NCI-H345 treated with DMSO at 0.1 percent for 48 hours (cell line): ENCODE measurements around the gene COL20A1.
"Not testable (repeated sequence)": the region's sequence is repeated elsewhere in the genome, so short reads cannot be mapped to it uniquely, and the experiment has no call there.

Source experiments
- DNase-seq: peaks from one replicate; lab custom pipeline; 2025; ENCODE audit not compliant: unreplicated experiment; lab: John Stamatoyannopoulos, UW

The COL20A1 gene

DNA sequence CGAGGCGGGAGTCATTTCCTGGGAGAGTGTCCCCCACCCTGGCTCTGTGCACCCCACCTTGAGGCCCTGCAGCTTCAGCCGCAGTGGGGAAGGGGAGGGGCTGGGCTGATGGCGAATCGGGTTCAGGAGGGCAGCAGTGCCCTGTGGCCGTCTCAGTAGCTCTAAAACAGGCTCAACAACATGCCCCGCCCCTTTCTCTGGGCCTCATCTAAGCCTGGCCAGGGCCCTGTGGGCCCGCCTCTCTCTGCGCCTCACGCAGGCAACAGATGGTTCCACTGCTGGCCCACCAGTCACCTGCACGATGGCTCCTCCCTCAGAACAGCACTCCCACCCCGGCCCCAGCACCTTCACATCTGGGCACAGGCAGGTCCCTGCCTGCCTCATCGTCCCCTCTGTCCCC is 38.0 kb downstream of the COL20A1 start:
- DNase-seq, result no peak

DNA sequence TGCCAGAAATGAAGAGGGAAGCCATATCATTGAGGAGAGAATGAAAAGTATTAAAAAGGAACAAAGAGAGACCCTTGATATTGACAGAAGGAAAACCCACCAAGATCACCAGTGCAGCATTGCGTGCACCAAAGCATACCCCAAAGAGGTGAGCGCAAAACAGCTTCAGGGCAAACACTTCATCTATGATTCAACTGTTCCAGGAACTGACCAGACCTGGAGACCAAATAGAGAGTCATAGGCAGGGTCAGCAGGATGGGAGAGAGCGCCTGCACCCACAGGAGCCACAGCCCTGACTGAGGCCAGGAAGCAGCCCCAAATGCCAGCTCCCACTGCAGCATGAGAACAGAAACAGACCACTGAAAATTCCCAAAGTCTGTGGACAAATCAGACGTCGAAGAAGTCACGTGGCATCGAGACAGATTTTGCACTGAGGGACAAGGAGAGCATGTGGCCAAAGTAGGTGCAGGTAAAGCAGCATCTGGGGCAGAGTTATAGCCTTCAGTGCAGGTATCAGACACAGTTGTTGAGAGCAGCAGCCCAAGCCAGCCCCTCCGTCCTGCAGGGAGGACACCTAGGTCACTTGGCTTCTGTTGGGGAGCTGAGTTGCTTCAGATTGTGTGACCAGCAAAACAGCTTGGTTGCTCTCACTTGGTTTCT is 38.9 kb downstream of the COL20A1 start:
- DNase-seq, result no peak

DNA sequence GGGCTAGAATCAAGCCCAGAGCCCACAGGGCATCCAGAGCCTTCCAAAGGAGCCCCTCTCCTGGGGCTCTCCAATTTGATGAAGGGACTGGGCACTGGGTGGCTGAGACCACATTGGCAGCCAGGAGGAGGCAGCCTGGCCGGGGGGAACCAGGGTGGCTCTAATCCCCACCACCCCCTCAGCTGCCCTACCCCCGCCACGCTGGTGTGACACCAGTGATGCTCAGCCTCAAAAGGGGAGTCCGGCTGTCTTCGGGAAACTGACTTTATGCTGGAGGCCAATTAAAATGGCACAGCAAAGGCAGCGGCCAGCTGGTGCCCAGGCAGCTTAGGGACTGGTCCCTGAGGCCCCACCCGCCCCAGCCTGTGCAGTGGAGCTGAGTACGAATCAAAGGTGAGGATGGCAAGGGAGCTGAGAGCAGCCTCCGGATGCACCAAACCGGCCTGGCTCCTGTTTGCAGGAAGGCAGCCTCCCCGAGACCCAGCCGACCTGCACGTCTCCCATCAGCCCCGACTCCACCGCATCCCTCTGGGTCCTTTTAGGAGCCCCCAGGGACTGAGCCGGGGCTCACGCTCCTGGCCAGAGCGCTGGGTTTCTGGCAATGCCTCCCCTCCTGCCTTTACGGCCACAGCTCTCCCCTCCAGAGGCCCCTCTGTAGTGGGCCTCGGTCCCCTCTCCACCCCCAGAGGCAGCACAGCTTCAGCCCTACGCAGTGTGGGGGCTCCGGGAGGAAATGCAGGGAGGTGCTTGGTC is 39.7 kb downstream of the COL20A1 start:
- DNase-seq, result no peak

DNA sequence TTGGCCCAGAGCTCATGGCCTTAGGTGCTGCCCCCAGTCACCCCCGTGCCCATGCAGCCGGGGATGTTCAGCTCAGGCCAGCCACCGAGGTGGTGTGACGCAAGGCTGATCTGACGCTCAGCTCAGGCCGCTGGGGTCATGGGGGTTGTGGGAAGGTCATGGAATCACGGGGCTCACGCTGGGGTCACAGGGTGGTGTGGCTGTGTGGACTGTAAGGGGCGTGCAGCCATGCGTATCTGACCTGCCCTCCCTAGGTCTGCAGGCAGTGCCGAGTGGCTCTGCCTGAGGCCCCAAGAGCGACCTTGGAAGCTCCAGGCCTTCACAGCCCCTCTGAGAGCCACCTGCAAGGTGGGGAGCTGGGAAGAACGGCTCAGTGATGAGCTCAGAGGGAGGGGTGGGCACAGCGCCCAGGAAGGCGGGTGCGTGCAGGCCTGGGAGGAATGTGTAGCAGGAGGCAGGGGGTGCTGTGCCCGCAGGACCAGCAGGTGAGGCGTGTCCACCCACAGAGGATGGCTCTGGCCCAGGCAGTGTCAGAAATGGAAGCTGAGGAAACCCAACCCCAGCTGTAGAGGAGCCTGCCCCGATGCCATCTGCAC is 40.4 kb downstream of the COL20A1 start:
- no peak for DNase-seq

DNA sequence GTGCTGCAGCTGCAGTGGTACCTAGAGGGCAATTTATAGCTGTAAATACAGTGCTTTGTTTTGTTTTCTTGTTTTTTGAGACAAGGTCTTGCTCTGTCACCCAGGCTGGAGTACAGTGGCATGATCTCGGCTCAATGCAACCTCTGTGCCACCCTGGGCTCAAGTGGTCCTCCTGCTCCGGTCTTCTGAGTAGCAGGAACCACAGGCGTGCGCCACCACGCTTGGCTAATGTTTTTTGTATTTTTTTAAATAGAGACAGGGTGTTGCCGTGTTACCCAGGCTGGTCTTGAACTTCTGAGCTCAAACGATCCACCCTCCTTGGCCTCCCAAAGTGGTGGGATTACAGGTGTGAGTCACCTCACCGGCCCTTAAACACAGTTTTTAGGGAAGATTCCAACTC is 41.4 kb downstream of the COL20A1 start:
- DNase-seq, result no peak

DNA sequence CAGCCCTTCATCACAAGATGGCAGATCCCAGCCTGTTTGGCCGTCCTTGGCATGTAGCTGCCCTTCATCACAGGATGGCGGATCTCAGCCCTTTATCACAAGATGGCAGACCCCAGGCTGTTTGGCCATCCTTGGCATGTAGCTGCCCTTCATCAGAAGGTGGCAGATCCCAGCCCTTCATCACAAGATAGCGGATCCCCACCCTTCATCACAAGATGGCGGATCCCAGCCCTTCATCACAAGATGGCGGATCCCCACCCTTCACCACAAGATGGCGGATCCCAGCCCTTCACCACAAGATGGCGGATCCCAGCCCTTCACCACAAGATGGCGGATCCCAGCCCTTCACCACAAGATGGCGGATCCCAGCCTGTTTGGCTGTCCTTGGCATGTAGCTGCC is 42.1 kb downstream of the COL20A1 start:
- DNase-seq, result not testable (repeated sequence)

DNA sequence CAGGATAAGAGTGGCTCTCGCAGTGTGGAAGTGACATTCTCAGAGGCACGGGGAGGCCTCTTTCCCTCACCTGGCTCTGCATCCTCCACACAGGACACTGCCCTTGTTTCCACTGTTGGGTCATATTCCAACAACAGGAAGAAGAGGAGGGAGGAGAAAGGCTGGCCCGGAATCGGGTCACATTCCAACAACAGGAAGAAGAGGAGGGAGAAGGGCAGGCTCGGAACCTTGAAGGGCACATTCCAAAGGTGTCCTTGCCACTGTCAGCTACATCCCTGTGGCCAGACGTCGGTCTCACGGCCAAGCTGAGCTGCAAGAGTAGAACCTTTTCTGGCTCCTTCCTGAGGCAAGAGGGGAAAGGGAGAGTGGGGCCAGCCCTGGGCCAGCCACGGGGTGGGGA is 42.7 kb downstream of the COL20A1 start:
- DNase-seq, result no peak

DNA sequence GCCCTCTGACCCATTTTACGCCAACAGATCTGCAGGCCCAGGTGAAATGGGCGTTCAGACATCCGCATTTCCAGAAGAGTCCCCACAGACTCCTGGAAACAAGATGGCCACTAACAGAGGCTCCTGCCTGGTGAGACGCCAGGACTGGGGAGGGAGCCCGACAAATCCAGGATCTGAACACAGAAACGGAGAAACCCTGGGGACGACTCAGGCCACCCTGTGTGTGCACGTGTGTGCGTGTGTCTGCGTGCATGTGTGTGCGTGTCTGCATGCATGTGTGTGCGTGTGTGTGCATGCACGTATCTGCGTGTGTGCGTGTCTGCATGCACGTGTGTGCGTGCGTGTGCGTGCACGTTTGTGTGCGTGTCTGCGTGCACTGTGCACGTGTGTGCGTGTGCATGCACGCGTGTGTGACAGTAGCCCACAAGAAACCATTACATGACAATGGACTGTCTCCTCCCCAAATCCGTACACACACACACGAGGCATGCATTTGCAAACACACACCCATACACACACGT is 43.3 kb downstream of the COL20A1 start:
- no peak for DNase-seq

DNA sequence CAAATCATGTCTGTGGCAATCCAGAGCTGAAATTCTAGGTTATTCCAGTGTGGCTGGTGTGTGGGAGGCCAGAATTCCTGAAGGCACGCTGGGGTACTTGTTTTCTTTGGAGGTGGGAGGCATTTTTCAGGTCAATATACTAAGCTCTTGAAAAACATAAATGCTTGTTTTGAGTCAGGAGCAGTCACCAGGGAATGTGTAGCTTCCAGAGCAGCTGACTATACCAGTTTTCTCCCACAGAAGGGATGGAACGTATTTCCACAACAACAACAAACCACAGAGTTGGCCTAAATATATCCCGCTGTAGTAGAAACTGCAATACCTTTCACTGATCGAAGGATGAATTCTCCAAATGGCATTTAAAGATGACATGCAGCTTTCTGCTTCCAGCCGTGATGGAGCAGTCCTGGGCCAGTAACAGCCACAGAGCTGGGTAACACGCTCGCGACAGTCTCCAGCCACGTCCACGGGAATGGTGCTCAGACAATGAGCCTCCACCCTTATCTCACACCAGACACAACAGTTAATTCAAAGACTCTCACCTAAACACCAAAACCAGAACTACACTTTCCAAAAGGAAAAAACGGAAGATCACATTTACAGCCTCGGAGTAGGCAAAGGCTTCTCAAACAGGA is 44.9 kb downstream of the COL20A1 start:
- DNase-seq, result no peak

DNA sequence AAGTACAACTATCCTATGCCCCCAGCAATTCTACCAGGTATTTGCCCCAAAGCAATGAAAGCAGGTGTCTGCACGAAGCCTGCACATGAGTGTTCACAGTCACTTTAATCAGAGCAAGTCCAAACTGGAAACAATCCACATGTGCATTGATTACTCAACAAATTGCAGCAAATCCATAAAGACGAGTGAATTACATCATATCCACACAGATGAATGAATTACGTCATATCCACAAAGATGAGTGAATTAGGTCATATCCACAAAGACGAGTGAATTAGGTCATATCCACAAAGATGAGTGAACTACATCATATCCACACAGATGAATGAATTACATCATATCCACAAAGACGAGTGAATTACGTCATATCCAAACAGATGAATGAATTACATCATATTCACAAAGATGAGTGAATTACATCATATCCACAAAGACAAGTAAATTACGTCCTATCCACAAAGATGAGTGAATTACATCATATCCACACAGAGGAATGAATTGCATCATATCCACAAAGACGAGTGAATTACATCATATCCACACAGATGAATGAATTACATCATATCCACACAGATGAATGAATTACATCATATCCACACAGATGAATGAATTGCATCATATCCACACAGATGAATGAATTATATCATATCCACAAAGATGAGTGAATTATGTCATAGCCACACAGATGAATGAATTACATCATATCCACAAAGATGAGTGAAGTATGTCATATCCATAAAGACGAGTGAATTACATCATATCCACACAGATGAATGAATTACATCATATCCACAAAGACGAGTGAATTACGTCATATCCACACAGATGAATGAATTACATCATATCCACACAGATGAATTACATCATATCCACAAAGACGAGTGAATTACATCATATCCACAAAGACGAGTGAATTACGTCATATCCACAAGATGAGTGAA is 46.4 kb downstream of the COL20A1 start:
- DNase-seq, result not testable (repeated sequence)

DNA sequence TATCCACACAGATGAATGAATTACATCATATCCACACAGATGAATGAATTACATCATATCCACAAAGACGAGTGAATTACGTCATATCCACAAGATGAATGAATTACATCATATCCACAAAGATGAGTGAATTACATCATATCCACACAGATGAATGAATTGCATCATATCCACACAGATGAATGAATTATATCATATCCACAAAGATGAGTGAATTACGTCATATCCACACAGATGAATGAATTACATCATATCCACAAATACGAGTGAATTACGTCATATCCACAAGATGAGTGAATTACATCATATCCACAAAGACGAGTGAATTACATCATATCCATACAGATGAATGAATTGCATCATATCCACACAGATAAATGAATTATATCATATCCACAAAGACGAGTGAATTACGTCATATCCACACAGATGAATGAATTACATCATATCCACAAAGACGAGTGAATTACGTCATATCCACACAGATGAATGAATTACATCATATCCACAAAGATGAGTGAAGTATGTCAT is 47.2 kb downstream of the COL20A1 start:
- not testable (repeated sequence) for DNase-seq

DNA sequence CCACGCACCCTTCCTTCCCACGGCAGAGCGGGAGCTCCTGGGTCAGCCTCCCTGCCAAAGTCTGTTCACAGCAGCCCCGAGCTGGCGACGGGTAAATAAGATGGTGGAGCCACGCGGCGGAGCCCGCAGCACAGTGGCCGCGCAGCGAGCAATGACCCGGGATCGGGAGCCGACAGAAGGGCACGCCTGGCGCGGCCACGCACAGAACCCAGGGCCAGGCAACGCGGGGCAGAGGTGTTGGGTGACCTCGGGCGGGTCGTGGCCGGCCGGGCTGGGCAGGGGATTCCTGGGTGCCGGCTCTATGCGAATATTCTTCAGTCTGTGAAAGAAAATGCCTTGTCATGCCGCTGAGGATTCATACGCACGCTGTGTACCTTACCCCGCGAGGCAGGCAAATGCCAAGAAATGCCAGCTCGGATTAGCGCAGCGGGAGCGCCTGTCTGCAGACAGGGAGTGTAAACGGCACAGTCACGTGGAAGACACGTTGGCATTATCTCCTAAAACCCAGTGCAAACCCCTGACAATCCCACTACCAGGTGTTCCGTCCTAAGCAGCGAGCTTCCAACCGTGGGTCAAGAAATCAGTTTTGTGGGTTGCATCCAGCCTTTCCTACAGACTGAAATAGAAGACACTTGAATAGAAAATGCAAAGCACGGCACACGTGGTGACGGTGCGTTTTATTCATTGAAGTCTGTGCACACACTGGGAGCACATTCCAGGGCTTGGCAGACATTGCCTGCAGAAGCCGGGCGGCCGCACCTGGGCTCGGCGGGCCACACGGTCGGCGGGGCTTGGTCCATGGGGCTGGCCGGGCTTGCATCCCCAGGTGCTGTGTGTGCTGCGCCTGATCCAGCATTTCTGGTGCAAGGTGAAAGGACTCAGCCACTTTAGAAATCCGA is 49.8 kb downstream of the COL20A1 start:
- DNase-seq, result no peak

DNA sequence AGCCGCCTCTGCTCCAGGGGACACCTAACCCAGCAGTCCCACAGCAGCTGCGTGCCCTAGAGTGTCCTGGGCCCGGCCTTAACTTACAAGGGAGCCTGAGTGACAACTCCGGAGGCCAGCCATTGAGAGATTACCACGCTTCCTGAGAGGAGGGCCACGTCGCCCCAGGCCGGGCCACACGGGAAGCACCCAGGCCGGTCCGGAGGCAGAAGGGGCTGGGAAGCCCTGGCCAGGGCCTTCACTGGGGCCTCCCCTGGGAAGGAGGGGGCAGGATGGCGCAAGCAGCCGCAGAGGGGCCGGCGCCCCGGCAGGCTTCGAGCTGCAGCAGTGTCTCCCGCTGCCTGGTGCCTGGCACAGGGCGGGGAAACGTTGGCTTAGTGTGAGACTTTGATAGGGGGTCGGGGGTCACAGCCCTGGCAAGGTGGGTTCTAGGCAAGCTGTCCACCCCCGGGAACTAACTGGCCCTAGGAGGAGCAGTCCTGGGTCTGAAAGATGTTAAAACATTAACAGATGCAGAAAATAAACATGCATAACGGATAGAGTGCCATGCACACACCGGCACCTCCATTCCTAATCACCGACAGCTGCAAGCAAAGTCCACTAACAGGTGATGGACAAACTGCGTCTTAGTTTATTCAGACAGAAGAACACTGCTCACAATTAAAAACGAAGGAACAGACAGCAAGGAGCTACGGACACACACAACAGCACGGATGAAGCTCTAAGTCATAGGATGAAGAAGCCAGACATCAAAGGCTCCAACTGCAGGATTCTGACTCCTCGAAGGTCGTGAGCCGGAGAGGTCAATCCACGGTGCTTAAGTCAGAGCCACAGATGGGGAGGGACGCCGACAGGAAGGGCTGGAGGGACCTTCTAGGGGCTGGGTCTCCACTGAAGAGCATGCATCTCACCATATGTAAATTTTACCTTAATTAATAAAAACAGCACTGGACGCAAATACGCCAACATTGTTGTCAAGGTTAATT is 50.8 kb downstream of the COL20A1 start:
- no peak for DNase-seq

DNA sequence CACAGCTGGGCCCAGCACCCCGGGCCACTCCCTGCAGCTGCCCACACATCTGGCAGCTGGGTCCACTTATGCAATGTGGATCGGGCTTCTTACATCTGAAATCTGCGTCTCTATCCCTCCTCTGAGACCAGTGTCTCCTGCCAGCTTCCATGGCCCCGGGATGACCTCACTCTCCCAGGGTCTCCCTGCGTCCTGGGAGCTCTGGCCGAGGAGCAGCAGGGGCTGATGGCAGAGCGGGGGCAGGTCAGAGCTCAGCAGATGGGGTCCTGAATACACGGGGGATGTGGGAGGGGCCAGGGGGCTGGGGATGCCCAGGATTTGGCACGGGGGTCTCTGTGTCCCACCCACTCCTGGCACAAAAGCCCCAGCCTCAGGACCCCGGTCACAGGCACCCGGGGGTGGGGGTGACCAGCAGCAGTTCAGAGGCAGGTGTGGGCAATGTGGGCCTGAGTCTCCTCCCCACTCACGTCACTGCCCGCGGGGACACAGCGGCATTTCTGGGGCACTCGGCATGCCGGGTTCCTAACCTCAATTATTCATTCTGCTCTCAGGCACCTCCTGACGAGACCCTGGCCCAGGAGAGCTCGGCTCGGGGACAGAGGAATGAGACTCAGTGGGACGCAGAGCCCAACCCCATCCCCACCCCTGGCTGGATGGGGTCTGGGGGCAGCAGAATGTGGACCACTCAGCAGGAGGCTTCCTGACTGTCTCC is 51.8 kb downstream of the COL20A1 start:
- no peak for DNase-seq

DNA sequence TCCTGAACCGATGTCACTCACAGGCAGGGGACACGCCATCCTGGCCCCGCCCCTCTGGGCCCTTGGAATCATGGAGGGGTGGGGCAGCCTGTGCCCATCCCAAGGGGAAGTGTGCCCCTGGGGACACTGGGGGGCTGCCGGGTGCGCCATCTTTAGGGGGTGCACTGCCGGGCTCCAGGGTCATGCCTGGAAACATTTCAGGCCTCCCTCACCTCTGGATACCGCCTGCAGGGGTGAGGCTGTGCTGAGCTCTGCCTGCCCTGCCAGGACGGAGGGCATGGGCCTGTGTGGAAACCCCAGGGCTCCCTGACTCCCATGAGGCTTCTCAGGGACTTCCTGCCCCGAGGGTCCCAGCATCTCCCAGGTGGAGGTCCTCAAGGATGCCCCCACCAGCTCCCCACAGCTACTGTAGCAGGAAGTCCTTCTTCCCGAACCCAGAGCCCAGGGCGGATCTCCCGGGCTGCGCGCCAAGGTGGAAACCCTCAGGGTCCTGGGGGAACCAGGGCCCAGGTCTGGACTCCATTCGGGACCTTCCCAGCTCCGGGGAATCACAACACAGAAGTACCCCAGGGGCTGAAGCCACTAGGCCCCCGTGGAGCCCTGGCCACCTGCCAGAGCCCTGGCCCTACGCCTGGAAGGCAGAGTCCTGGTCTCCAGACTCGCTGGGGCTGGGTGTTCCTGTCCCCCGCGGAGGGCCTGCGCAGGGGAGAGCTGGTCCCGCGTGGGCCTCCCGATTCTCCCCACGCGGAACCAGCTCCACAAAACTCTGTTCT is 52.5 kb downstream of the COL20A1 start:
- DNase-seq, result peak; percentile 32
